WERI-Rb-1 (cell line): ENCODE results near the gene MRC2.

ENCODE experiments used
- DNase-seq: peaks from one replicate; pipeline ENCODE4 v3.0.0-alpha.2; 2020
- H3K27ac ChIP-seq: fragments of 250-450 bp; sonication (Bioruptor Pico); 2 replicates; pipeline ENCODE4 v1.5.1; 2020; ENCODE audit warnings: mild to moderate bottlenecking, moderate library complexity
- H3K27me3 ChIP-seq: fragments of 250-450 bp; sonication (Bioruptor Pico); 2 replicates; pipeline ENCODE4 v1.5.1; 2021; ENCODE audit warnings: mild to moderate bottlenecking, low read depth, moderate library complexity; ENCODE audit not compliant: insufficient read depth, severe bottlenecking
- H3K36me3 ChIP-seq: fragments of 250-450 bp; sonication (Bioruptor Pico); 2 replicates; pipeline ENCODE4 v1.5.1; 2020; ENCODE audit warnings: mild to moderate bottlenecking, moderate library complexity
- H3K4me3 ChIP-seq: 2 replicates; pipeline ENCODE4 v1.5.1; 2011; ENCODE audit warnings: low read depth, mild to moderate bottlenecking, control low read depth, low read length
- H3K9me3 ChIP-seq: fragments of 250-450 bp; sonication (Bioruptor Pico); 2 replicates; pipeline ENCODE4 v1.5.1; 2021; ENCODE audit warnings: mild to moderate bottlenecking, moderate library complexity; ENCODE audit not compliant: severe bottlenecking
- CTCF ChIP-seq: IDR thresholded peaks from 2 replicates; pipeline ENCODE4 v1.5.1; 2011; ENCODE audit warnings: low read depth, mild to moderate bottlenecking, control low read depth, inconsistent platforms, low read length

The MRC2 gene

GRCh38 chr17:62629556-62630364, 2.3 kb downstream of the MRC2 start:
- no peak overlapping the region for H3K4me3 ChIP-seq
- no peak overlapping the region for H3K27ac ChIP-seq
- no peaks in the 10 kb centered on the region for H3K36me3 ChIP-seq
- H3K9me3 ChIP-seq: no peaks in the 10 kb centered on the region
- no peak for DNase-seq
- no peak for TF ChIP-seq CTCF
- H3K27me3 ChIP-seq: no peaks in the 10 kb centered on the region

- no peak overlapping the region for H3K4me3 ChIP-seq
- TF ChIP-seq CTCF: no peak
- no peak for DNase-seq
- H3K9me3 ChIP-seq: no peaks in the 10 kb centered on the region
- H3K36me3 ChIP-seq: no peaks in the 10 kb centered on the region
- H3K27ac ChIP-seq: no peak overlapping the region
- H3K27me3 ChIP-seq: no peaks in the 10 kb centered on the region
Measured at GRCh38 chr17:62630365-62631085, 3.1 kb downstream of the MRC2 start.

GRCh38 chr17:62631086-62631935, 3.8 kb downstream of the MRC2 start:
- no peak overlapping the region for H3K27ac ChIP-seq
- no peak for TF ChIP-seq CTCF
- no peaks in the 10 kb centered on the region for H3K9me3 ChIP-seq
- DNase-seq: no peak
- H3K27me3 ChIP-seq: no peaks in the 10 kb centered on the region
- H3K4me3 ChIP-seq: no peak overlapping the region
- no peaks in the 10 kb centered on the region for H3K36me3 ChIP-seq

GRCh38 chr17:62631936-62632924, 4.8 kb downstream of the MRC2 start:
- TF ChIP-seq CTCF: no peak

GRCh38 chr17:62637809-62638208, 10.3 kb downstream of the MRC2 start:
- Histone ChIP-seq H3K36me3 (no peaks in the 10 kb centered on the region), H3K9me3 (no peaks in the 10 kb centered on the region), H3K27me3 (no peaks in the 10 kb centered on the region), H3K27ac (0 out of 2 replicates have a peak overlapping the region, but pooled peaks have one; percentile 26), H3K4me3 (no peak overlapping the region)
- DNase-seq: peak; percentile 54
- peak; percentile 36; the same call in 1 of the 2 replicates for TF ChIP-seq CTCF

More at GRCh38 chr17:62631936-62632924, 4.8 kb downstream of the MRC2 start:
- H3K9me3 ChIP-seq: no peaks in the 10 kb centered on the region
- H3K27ac ChIP-seq: no peak overlapping the region
- no peaks in the 10 kb centered on the region for H3K27me3 ChIP-seq
- no peak for DNase-seq
- no peak overlapping the region for H3K4me3 ChIP-seq
- no peaks in the 10 kb centered on the region for H3K36me3 ChIP-seq
